NCI-H1436 treated with DMSO at 0.1 percent for 48 hours (cell line): ENCODE data around the gene CD69.

Source experiments
- DNase-seq: peaks from one replicate; lab custom pipeline; 2025; lab: John Stamatoyannopoulos, UW

The CD69 gene

GRCh38 chr12:9760699-9761418 is at the start of gene CD69:
Gene CD69 (minus strand): TSS chr12:9760901. CDS start chr12:9760820, 81 bp downstream.
- DNase-seq, result no peak

- DNase-seq, result no peak
Observed at GRCh38 chr12:9809866-9810265, 49.2 kb upstream of the CD69 start.

- no peak for DNase-seq
Observed at GRCh38 chr12:9809338-9809737, 48.6 kb upstream of the CD69 start.

GRCh38 chr12:9808504-9808903 is 47.8 kb upstream of the CD69 start:
- DNase-seq, result no peak

GRCh38 chr12:9806714-9807113 is 46.0 kb upstream of the CD69 start:
- no peak for DNase-seq

- no peak for DNase-seq
Observed at GRCh38 chr12:9805883-9806282, 45.2 kb upstream of the CD69 start.

GRCh38 chr12:9799961-9800360 is 39.3 kb upstream of the CD69 start:
- no peak for DNase-seq

- DNase-seq, result no peak
Observed at GRCh38 chr12:9797722-9798619, 37.3 kb upstream of the CD69 start.

- DNase-seq, result no peak
Observed at GRCh38 chr12:9796971-9797370, 36.3 kb upstream of the CD69 start.

- DNase-seq, result no peak
Observed at GRCh38 chr12:9796346-9796745, 35.6 kb upstream of the CD69 start.

GRCh38 chr12:9795945-9796344 is 35.2 kb upstream of the CD69 start:
- no peak for DNase-seq

GRCh38 chr12:9794484-9795093 is 33.9 kb upstream of the CD69 start:
- no peak for DNase-seq

GRCh38 chr12:9793779-9794395 is 33.2 kb upstream of the CD69 start:
- no peak for DNase-seq

- DNase-seq, result no peak
Observed at GRCh38 chr12:9792961-9793617, 32.4 kb upstream of the CD69 start.

GRCh38 chr12:9792185-9792900 is 31.6 kb upstream of the CD69 start:
- no peak for DNase-seq

- no peak for DNase-seq
Observed at GRCh38 chr12:9786726-9787717, 26.3 kb upstream of the CD69 start.

- DNase-seq, result no peak
Observed at GRCh38 chr12:9784816-9785215, 24.1 kb upstream of the CD69 start.

GRCh38 chr12:9784326-9784725 is 23.6 kb upstream of the CD69 start:
- DNase-seq, result no peak

GRCh38 chr12:9782547-9783382 is 22.1 kb upstream of the CD69 start:
- no peak for DNase-seq
